SK-N-MC (cell line): ENCODE data around the gene EMILIN2.
"Not testable (repeated sequence)": the region's sequence is repeated elsewhere in the genome, so short reads cannot be mapped to it uniquely, and the experiment has no call there.

Experiments
- DNase-seq: peaks from one replicate; pipeline ENCODE4 v3.0.0-alpha.2; 2011; ENCODE audit warnings: low read depth, low spot score
- H3K27ac ChIP-seq: fragments of 200-600 bp; sonication (generic); 2 replicates; pipeline ENCODE4 v1.5.1; 2016; ENCODE audit warnings: mixed run types
- H3K36me3 ChIP-seq: fragments of 200-600 bp; sonication (generic); 2 replicates; pipeline ENCODE4 v1.6.1; 2017; ENCODE audit warnings: antibody characterized with exemption, low read length, mixed read lengths; ENCODE audit not compliant: insufficient read depth
- H3K4me3 ChIP-seq: fragments of 200-600 bp; sonication (generic); 2 replicates; pipeline ENCODE4 v1.5.1; 2016
- H3K9ac ChIP-seq: fragments of 200-600 bp; sonication (generic); 2 replicates; pipeline ENCODE4 v1.8.0; 2017; ENCODE audit warnings: mixed run types, mixed read lengths; ENCODE audit not compliant: insufficient read length
- H3K9me3 ChIP-seq: fragments of 200-600 bp; sonication (generic); 2 replicates; pipeline ENCODE4 v1.6.1; 2017; ENCODE audit warnings: low read depth, mild to moderate bottlenecking, antibody characterized with exemption, low read length, moderate library complexity, mixed read lengths
- EZH2 ChIP-seq: fragments of 200-600 bp; sonication (generic); IDR thresholded peaks from one replicate; pipeline ENCODE4 v1.6.1; 2017; ENCODE audit warnings: antibody characterized with exemption
- FOXP2 ChIP-seq: optimal IDR thresholded peaks from 2 replicates; pipeline ENCODE3; 2011; ENCODE audit warnings: mild to moderate bottlenecking, moderate library complexity; ENCODE audit not compliant: insufficient read depth; ENCODE audit errors: extremely low read length, control extremely low read depth
- POLR2AphosphoS5 ChIP-seq: IDR thresholded peaks from 2 replicates; pipeline ENCODE4 v1.6.1; 2012; ENCODE audit warnings: mild to moderate bottlenecking, low read depth, low read length, borderline replicate concordance

Gene EMILIN2

GRCh38 chr18:2821695-2822094 lies 25.1 kb upstream of the EMILIN2 start:
- H3K9ac ChIP-seq, result no peak overlapping the region
- no peaks in the 10 kb centered on the region for H3K9me3 ChIP-seq
- no peak overlapping the region for H3K4me3 ChIP-seq
- no peak overlapping the region for H3K27ac ChIP-seq
- no peaks in the 10 kb centered on the region for H3K36me3 ChIP-seq
- TF ChIP-seq FOXP2, result no peak
- TF ChIP-seq POLR2AphosphoS5, result no peak
- no peak for TF ChIP-seq EZH2
- DNase-seq, result no peak

- H3K9ac ChIP-seq, result no peak overlapping the region
- no peaks in the 10 kb centered on the region for H3K9me3 ChIP-seq
- no peaks in the 10 kb centered on the region for H3K36me3 ChIP-seq
- no peak overlapping the region for H3K4me3 ChIP-seq
- DNase-seq, result no peak
- H3K27ac ChIP-seq, result no peak overlapping the region
- TF ChIP-seq POLR2AphosphoS5 (no peak), FOXP2 (no peak), EZH2 (no peak)
Observed at GRCh38 chr18:2822213-2822921, 24.4 kb upstream of the EMILIN2 start.

- TF ChIP-seq FOXP2 (no peak), POLR2AphosphoS5 (no peak), EZH2 (no peak)
- Histone ChIP-seq H3K27ac (no peak overlapping the region), H3K9ac (no peak overlapping the region), H3K36me3 (no peaks in the 10 kb centered on the region), H3K4me3 (no peak overlapping the region), H3K9me3 (no peaks in the 10 kb centered on the region)
- no peak for DNase-seq
Observed at GRCh38 chr18:2823202-2823601, 23.6 kb upstream of the EMILIN2 start.

- Histone ChIP-seq H3K36me3 (no peaks in the 10 kb centered on the region), H3K9me3 (no peaks in the 10 kb centered on the region), H3K27ac (no peak overlapping the region), H3K4me3 (no peak overlapping the region), H3K9ac (no peak overlapping the region)
- DNase-seq, result no peak
- TF ChIP-seq FOXP2 (no peak), POLR2AphosphoS5 (no peak), EZH2 (no peak)
Observed at GRCh38 chr18:2823966-2824365, 22.8 kb upstream of the EMILIN2 start.

- H3K36me3 ChIP-seq, result no peaks in the 10 kb centered on the region
- TF ChIP-seq FOXP2 (no peak), POLR2AphosphoS5 (no peak), EZH2 (no peak)
Observed at GRCh38 chr18:2824865-2825264, 21.9 kb upstream of the EMILIN2 start.

GRCh38 chr18:2825613-2826175 lies 21.1 kb upstream of the EMILIN2 start:
- no peaks in the 10 kb centered on the region for H3K36me3 ChIP-seq
- no peaks in the 10 kb centered on the region for H3K9me3 ChIP-seq
- TF ChIP-seq POLR2AphosphoS5 (no peak), FOXP2 (no peak), EZH2 (no peak)
- no peak overlapping the region for H3K9ac ChIP-seq
- H3K27ac ChIP-seq, result no peak overlapping the region
- no peak overlapping the region for H3K4me3 ChIP-seq
- DNase-seq, result no peak

More at GRCh38 chr18:2824865-2825264, 21.9 kb upstream of the EMILIN2 start:
- Histone ChIP-seq H3K4me3 (no peak overlapping the region), H3K27ac (no peak overlapping the region), H3K9me3 (no peaks in the 10 kb centered on the region), H3K9ac (no peak overlapping the region)
- DNase-seq, result no peak

GRCh38 chr18:2826581-2826980 lies 20.2 kb upstream of the EMILIN2 start:
- Histone ChIP-seq H3K27ac (no peak overlapping the region), H3K9me3 (no peaks in the 10 kb centered on the region), H3K9ac (no peak overlapping the region), H3K36me3 (no peaks in the 10 kb centered on the region), H3K4me3 (no peak overlapping the region)
- DNase-seq, result no peak
- TF ChIP-seq FOXP2, result no peak
- no peak for TF ChIP-seq EZH2
- TF ChIP-seq POLR2AphosphoS5, result no peak

- Histone ChIP-seq H3K9me3 (no peaks in the 10 kb centered on the region), H3K27ac (no peak overlapping the region), H3K9ac (no peak overlapping the region), H3K4me3 (no peak overlapping the region), H3K36me3 (no peaks in the 10 kb centered on the region)
- no peak for DNase-seq
- TF ChIP-seq EZH2 (no peak), FOXP2 (no peak), POLR2AphosphoS5 (no peak)
Observed at GRCh38 chr18:2827061-2827460, 19.7 kb upstream of the EMILIN2 start.

GRCh38 chr18:2836118-2836517 lies 10.7 kb upstream of the EMILIN2 start:
- H3K4me3 ChIP-seq, H3K36me3 ChIP-seq, H3K9me3 ChIP-seq, DNase-seq, H3K27ac ChIP-seq, H3K9ac ChIP-seq: not testable (repeated sequence)

GRCh38 chr18:2837290-2837689 lies 9.5 kb upstream of the EMILIN2 start:
- DNase-seq, H3K9me3 ChIP-seq, H3K36me3 ChIP-seq, H3K4me3 ChIP-seq, H3K27ac ChIP-seq, H3K9ac ChIP-seq: not testable (repeated sequence)
